Measurements from ENCODE around the gene NAA35.

GRCh38 chr9:85895685-85896084 lies 45.3 kb upstream of the NAA35 start:
- TF ChIP-seq EZH2phosphoT487 (IDR thresholded peaks at IDR 0.05; ENCODE audit: insufficient read depth, low read depth) (no peak), EZH2 (IDR thresholded peaks at IDR 0.05; ENCODE audit: insufficient read depth, poor library complexity, severe bottlenecking) (no peak)

All from GM23248 (cell line).